Loucy (cell line): ENCODE measurements around the gene SELENOP.

Experiments
- H2AFZ ChIP-seq: fragments of 200-600 bp; sonication (generic); 2 replicates; pipeline ENCODE4 v1.6.0; 2016; ENCODE audit warnings: antibody characterized with exemption, mild to moderate bottlenecking, low read length, moderate library complexity
- H3F3A ChIP-seq: fragments of 200-600 bp; 2 replicates; pipeline ENCODE4 v1.6.0; 2016; ENCODE audit warnings: antibody characterized with exemption, low read depth, mild to moderate bottlenecking
- H3K27me3 ChIP-seq: fragments of 200-600 bp; sonication (generic); 2 replicates; pipeline ENCODE4 v1.6.1; 2014; ENCODE audit warnings: low read length, mild to moderate bottlenecking; ENCODE audit not compliant: insufficient read depth, poor library complexity, severe bottlenecking
- H3K36me3 ChIP-seq: fragments of 200-600 bp; sonication (generic); 2 replicates; pipeline ENCODE4 v1.6.1; 2016; ENCODE audit warnings: low read length; ENCODE audit not compliant: insufficient read depth
- H3K4me1 ChIP-seq: fragments of 200-600 bp; sonication (generic); 2 replicates; pipeline ENCODE4 v1.5.1; 2014; ENCODE audit warnings: low read length, mild to moderate bottlenecking; ENCODE audit not compliant: insufficient read depth, poor library complexity, severe bottlenecking
- H3K4me2 ChIP-seq: fragments of 200-600 bp; sonication (generic); 2 replicates; pipeline ENCODE4 v1.6.0; 2014; ENCODE audit warnings: antibody characterized with exemption, low read length, low read depth, mild to moderate bottlenecking; ENCODE audit not compliant: poor library complexity, severe bottlenecking
- H3K4me3 ChIP-seq: fragments of 200-600 bp; sonication (generic); 2 replicates; pipeline ENCODE4 v1.5.1; 2014; ENCODE audit warnings: low read length, mild to moderate bottlenecking, mixed read lengths; ENCODE audit not compliant: poor library complexity, severe bottlenecking
- H3K79me2 ChIP-seq: fragments of 200-600 bp; sonication (generic); 2 replicates; pipeline ENCODE4 v1.6.1; 2014; ENCODE audit warnings: low read length; ENCODE audit not compliant: insufficient read depth
- H3K9ac ChIP-seq: fragments of 200-600 bp; sonication (generic); 2 replicates; pipeline ENCODE4 v1.6.0; 2014; ENCODE audit warnings: mild to moderate bottlenecking, low read depth, low read length, moderate library complexity; ENCODE audit not compliant: poor library complexity, severe bottlenecking
- H3K9me2 ChIP-seq: fragments of 200-600 bp; sonication (generic); replicated peaks from 2 replicates; pipeline ENCODE4 v1.6.1; 2016; ENCODE audit warnings: low read depth, low read length, mixed read lengths
- H3K9me3 ChIP-seq: fragments of 200-600 bp; sonication (generic); 2 replicates; pipeline ENCODE4 v1.6.1; 2014; ENCODE audit warnings: mild to moderate bottlenecking, antibody characterized with exemption, low read length, low read depth; ENCODE audit not compliant: insufficient read depth
- H4K20me1 ChIP-seq: fragments of 200-600 bp; sonication (generic); 2 replicates; pipeline ENCODE4 v1.6.0; 2014; ENCODE audit warnings: antibody characterized with exemption, low read length, mild to moderate bottlenecking; ENCODE audit not compliant: insufficient read depth, poor library complexity, severe bottlenecking
- CTCF ChIP-seq: fragments of 200-600 bp; sonication (generic); conservative IDR thresholded peaks from 2 replicates; pipeline ENCODE4 v1.5.1; 2014; ENCODE audit warnings: mild to moderate bottlenecking, antibody characterized with exemption, low read length
- EZH2phosphoT487 ChIP-seq: fragments of 200-600 bp; IDR thresholded peaks from 2 replicates; pipeline ENCODE4 v1.6.1; 2018; ENCODE audit warnings: antibody characterized with exemption, mild to moderate bottlenecking, moderate library complexity, borderline replicate concordance

Gene SELENOP

GRCh38 chr5:42784132-42784531 lies 27.6 kb downstream of the SELENOP start:
- H3K9me2 ChIP-seq = no peaks in the 10 kb centered on the region
- no peak overlapping the region for H3K9ac ChIP-seq
- H3K36me3 ChIP-seq = no peaks in the 10 kb centered on the region
- H3K27me3 ChIP-seq = no peaks in the 10 kb centered on the region
- no peak for TF ChIP-seq EZH2phosphoT487
- TF ChIP-seq CTCF = no peak
- H3K9me3 ChIP-seq = peaks cover 15% of the 10 kb centered on the region; the same call in 1 of the 2 replicates
- H3K79me2 ChIP-seq = no peaks in the 10 kb centered on the region
- 0 out of 2 replicates have a peak, but pooled peaks cover under 1% of the 10 kb centered on the region for H3F3A ChIP-seq
- no peaks in the 10 kb centered on the region for H4K20me1 ChIP-seq
- H2AFZ ChIP-seq = no peak overlapping the region
- no peak overlapping the region for H3K4me3 ChIP-seq
- no peaks in the 10 kb centered on the region for H3K4me1 ChIP-seq
- H3K4me2 ChIP-seq = no peak overlapping the region

- Histone ChIP-seq H3F3A (peaks cover 4% of the 10 kb centered on the region; the same call in 1 of the 2 replicates), H3K79me2 (no peaks in the 10 kb centered on the region), H3K9me2 (no peaks in the 10 kb centered on the region), H3K9me3 (peaks cover 3% of the 10 kb centered on the region; the same call in 1 of the 2 replicates), H3K36me3 (no peaks in the 10 kb centered on the region), H4K20me1 (no peaks in the 10 kb centered on the region), H3K4me3 (no peak overlapping the region), H2AFZ (no peak overlapping the region), H3K27me3 (no peaks in the 10 kb centered on the region), H3K9ac (no peak overlapping the region), H3K4me1 (peaks cover 8% of the 10 kb centered on the region), H3K4me2 (no peak overlapping the region)
- TF ChIP-seq EZH2phosphoT487 (no peak), CTCF (no peak)
Observed at GRCh38 chr5:42781584-42781983, 30.1 kb downstream of the SELENOP start.

GRCh38 chr5:42779083-42779482 lies 32.6 kb downstream of the SELENOP start:
- H3K9me3 ChIP-seq = no peaks in the 10 kb centered on the region
- no peaks in the 10 kb centered on the region for H4K20me1 ChIP-seq
- H3K4me2 ChIP-seq = peak overlapping the region; percentile 1
- peaks cover 4% of the 10 kb centered on the region; the same call in 1 of the 2 replicates for H3F3A ChIP-seq
- TF ChIP-seq CTCF (no peak), EZH2phosphoT487 (no peak)
- H3K36me3 ChIP-seq = no peaks in the 10 kb centered on the region
- H3K79me2 ChIP-seq = no peaks in the 10 kb centered on the region
- H3K4me1 ChIP-seq = peaks cover 8% of the 10 kb centered on the region
- no peak overlapping the region for H2AFZ ChIP-seq
- no peaks in the 10 kb centered on the region for H3K9me2 ChIP-seq
- H3K9ac ChIP-seq = no peak overlapping the region
- H3K27me3 ChIP-seq = no peaks in the 10 kb centered on the region
- H3K4me3 ChIP-seq = no peak overlapping the region
